NB4 (cell line): ENCODE results near the gene CEP68.

Source experiments
- DNase-seq: peaks from one replicate; pipeline ENCODE4 v3.0.0; 2010; ENCODE audit warnings: low read depth
- H3K4me3 ChIP-seq: one replicate; pipeline ENCODE4 v1.5.1; 2011; ENCODE audit warnings: mild to moderate bottlenecking, low read depth, low read length, moderate library complexity
- MYC ChIP-seq: IDR thresholded peaks from 2 replicates; pipeline ENCODE4 v1.6.1; 2011; ENCODE audit warnings: low read depth, low read length
- POLR2A ChIP-seq: IDR thresholded peaks from 2 replicates; pipeline ENCODE4 v1.6.1; 2011; ENCODE audit warnings: mild to moderate bottlenecking; ENCODE audit not compliant: insufficient read length; ENCODE audit errors: extremely low read depth
- TF ChIP-seq, protein P1 (sequence below): IDR thresholded peaks from 2 replicates; pipeline ENCODE4 v1.6.1; 2011; ENCODE audit warnings: low read depth, low read length
- TF ChIP-seq, protein P2 (sequence below): IDR thresholded peaks from one replicate; pipeline ENCODE4 v1.5.1; 2012; ENCODE audit warnings: low read depth, low read length

The CEP68 gene

DNA sequence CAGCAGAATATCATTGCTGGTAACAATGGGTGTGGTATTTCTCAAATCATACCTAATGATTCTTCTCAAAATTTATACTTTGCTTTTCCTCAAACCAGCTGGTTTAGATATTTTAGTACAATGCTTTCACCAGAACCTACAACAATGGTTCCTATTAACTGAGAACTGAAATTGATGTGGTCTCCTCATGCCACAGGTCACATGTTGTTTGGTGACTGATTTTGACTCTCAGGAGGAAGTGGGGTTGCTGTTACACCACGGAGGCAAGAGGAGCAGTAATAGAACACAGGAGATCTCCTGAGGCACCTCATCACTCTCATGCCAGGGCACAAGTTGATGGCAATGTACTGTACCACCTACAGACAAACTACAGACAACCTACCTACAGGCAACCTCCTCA lies 3.0 kb upstream of the CEP68 start:
- TF ChIP-seq POLR2A = no peak
- peak; percentile 56; the same call in 1 of the 2 replicates for TF ChIP-seq MYC
- TF ChIP-seq, protein P1, sequence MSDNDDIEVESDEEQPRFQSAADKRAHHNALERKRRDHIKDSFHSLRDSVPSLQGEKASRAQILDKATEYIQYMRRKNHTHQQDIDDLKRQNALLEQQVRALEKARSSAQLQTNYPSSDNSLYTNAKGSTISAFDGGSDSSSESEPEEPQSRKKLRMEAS = peak; percentile 80
- TF ChIP-seq, protein P2, sequence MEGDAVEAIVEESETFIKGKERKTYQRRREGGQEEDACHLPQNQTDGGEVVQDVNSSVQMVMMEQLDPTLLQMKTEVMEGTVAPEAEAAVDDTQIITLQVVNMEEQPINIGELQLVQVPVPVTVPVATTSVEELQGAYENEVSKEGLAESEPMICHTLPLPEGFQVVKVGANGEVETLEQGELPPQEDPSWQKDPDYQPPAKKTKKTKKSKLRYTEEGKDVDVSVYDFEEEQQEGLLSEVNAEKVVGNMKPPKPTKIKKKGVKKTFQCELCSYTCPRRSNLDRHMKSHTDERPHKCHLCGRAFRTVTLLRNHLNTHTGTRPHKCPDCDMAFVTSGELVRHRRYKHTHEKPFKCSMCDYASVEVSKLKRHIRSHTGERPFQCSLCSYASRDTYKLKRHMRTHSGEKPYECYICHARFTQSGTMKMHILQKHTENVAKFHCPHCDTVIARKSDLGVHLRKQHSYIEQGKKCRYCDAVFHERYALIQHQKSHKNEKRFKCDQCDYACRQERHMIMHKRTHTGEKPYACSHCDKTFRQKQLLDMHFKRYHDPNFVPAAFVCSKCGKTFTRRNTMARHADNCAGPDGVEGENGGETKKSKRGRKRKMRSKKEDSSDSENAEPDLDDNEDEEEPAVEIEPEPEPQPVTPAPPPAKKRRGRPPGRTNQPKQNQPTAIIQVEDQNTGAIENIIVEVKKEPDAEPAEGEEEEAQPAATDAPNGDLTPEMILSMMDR = no peak
- peak; percentile 73 for DNase-seq
- no peak overlapping the region for H3K4me3 ChIP-seq

DNA sequence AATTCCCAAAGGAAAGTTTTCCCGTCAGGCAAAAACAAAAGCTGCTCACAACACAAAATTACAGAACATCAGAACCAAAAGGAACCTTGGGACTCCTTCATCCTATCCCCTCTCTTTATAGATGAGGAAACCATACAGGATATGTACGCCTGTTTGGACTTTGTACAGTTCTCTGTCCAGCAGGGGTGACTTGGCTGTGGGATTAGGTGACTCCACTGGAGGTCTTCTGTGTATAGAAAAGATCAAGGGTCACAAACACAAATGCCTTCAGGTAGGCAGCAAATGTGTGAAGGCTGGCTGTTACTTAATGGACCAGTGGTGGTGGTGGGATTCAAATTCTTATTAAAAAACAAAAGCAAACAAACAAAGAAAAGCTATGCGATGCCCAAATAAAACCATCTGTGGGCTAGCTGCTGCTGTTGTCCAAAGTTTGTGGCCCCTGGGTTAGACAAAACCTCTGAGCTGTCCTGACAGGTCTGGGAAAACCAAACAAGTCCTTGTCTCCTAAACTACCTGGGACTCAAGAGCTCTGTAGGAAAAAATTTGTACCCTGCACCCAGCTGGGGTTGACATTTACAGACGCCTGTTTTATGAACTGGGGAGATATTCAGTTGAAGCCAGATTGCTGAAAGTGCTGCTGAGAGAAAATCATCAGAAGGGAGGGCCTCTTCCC lies 1.3 kb upstream of the CEP68 start:
- no peak for DNase-seq
- H3K4me3 ChIP-seq = peak overlapping the region; percentile 63
- TF ChIP-seq MYC (no peak), POLR2A (no peak)
- TF ChIP-seq, protein P2 = no peak
- TF ChIP-seq, protein P1 = no peak

DNA sequence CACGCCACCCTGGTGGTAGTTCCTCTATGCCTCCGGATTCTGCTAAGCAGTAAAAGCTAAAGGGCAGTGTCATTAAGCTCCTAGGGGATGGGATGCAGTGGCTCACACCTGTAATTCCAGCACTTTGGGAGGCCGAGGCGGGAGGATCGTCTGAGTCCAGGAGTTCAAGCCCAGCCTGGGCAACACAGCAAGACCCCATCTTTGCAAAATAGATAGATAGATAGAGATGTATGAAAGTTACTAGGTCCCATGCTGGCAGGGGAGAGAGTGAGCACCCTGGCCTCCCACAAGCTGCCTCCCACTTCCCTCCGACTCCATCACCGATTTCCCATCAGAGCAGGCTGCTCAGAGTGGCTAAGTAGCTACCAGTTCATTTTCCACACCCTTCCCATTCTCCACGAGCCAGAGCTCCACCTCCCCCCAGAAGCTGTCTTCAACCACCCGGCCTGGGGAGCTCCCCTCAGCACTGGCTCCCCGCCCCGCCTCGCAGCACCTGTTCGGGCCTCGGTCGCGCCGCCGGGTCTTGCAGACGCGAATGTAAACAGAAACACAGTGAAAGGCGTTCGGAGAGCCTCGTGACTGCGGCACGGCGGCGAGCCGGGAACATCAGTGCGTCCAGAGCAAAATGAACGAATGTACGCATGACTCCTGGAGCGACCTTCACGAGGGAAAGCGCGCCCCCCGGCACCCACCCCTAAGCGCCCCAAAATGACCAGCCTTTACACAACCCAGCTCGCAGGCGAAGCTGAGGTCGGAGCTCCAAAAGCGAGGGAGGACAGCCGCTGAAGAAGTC lies 598 bp upstream of the CEP68 start:
- DNase-seq = peak; percentile 45
- H3K4me3 ChIP-seq = peak overlapping the region; percentile 63
- TF ChIP-seq POLR2A (no peak), MYC (no peak)
- TF ChIP-seq, protein P2 = no peak
- TF ChIP-seq, protein P1 = peak; percentile 74

DNA sequence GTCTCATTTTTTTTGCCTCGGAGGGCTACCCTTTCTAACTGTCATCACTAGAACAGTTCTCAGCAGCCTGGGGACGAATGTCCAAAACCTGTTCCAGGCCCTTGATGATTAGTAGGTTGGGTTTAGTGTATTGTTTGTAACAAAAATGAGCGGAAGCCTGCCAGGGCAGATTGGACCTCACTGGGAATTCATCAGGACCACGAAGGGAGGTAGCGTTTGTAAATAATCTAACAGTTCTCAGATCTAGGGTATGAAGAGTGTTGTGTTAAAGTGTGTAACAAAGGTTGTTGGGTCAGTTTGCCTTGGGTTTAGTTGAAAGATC lies 799 bp downstream of the CEP68 start:
- TF ChIP-seq, protein P2 = no peak
- TF ChIP-seq MYC (no peak), POLR2A (no peak)
- TF ChIP-seq, protein P1 = no peak

DNA sequence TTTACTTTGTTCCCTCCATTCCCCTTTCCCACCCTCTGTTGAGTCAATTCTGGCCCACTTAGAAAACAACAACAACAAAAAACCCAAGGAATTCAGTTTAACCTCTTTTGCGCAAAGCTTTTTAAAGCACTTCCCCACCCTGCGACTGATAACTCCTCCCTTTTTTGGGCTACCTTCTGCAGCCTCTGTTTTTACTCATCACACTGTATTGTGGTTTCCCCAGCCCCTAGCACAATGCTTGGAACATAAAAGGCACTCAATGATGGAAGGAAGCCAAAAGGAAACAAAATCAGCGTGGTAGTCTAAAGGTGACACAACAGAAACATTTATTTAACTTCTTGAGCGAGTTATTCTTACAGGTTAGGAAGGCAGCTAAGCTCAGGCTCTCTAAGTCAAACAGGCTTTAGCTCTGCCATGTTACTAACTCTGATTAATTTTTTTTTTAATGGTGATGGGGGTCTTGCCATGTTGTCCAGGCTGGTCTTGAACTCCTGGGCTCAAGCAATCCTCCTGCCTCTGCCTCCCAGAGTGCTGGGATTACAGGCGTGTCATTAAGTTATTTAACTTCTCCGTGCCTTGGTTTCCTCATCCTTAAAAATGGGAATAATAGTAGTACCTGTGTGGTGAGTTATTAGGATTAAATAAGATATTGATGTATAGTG lies 1.3 kb downstream of the CEP68 start:
- TF ChIP-seq, protein P2 = no peak
- H3K4me3 ChIP-seq = peak overlapping the region; percentile 63
- peak; percentile 82 for DNase-seq

More for the DNA sequence above, 799 bp downstream of the CEP68 start:
- no peak for DNase-seq
- peak overlapping the region; percentile 63 for H3K4me3 ChIP-seq
